ENCODE results near the gene PRH2. TPM values are rescaled to one million over a fixed set of nuclear protein-coding genes. Genes with fewer than 3 reads are reported as not detected.

The PRH2 gene
- total and polyA plus RNA-seq, 2 of the 8 experiments (the other 6 are each of a cell fraction or from before 2014, with no cell fraction given): not detected

DNA sequence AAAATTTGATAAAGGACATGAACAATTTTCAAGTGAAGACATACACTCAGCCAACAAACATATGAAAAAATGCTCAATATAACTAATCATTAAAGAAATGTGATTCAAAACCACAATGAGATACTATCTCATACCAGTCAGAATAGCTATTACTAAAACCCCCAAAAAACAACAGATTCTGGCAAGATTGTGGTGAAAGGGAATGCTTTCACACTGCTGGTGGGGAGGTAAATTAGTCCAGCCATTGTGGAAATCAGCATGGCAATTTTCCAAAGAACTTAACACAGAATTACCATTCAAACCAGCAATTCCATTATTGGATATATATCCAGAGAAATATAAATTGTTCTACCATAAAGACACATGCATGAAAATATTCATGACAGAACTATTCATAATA lies 28.7 kb downstream of the PRH2 start (continued):
- TF ChIP-seq JUND (IDR thresholded peaks at IDR 0.05; ENCODE audit: low read length) (no peak), CBX8 (IDR thresholded peaks at IDR 0.05; ENCODE audit: borderline replicate concordance, low read depth, low read length) (no peak)
